SK-N-SH (cell line): ENCODE data around the gene EXOC5. TPM values are rescaled to one million over a fixed set of nuclear protein-coding genes. Genes with fewer than 3 reads are reported as not detected.
A peak's percentile ranks its signal among the peaks of the same experiment; 100 is the strongest.

Experiments
- CTCF ChIA-PET: fragments of 300-600, 350-600 bp; formaldehyde crosslinking; extraction: SDS; loops from one replicate; lab custom pipeline; 2021; lab: Yijun Ruan, JAX
- POLR2A ChIA-PET: fragments of 350-600 bp; sonication (Branson Sonifier 250); formaldehyde crosslinking; extraction: SDS; loops from one replicate; lab custom pipeline; 2020; ENCODE audit warnings: antibody characterized with exemption, inconsistent platforms; lab: Yijun Ruan, JAX
- DNase-seq: peaks from one replicate; pipeline ENCODE4 v3.0.0; 2012
- H2AFZ ChIP-seq: fragments of 200-600 bp; sonication (generic); 2 replicates; pipeline ENCODE4 v1.8.1; 2016; ENCODE audit warnings: antibody characterized with exemption, mild to moderate bottlenecking, low read depth
- H3F3A ChIP-seq: fragments of 200-600 bp; sonication (generic); replicated peaks from 2 replicates; pipeline ENCODE3; 2016; ENCODE audit warnings: antibody characterized with exemption, mild to moderate bottlenecking; ENCODE audit not compliant: insufficient read depth
- H3K27ac ChIP-seq, 2 experiments: fragments of 200-500 bp in 1 of 2; fragments of 200-600 bp in 1 of 2; sonication (Bioruptor generic) in 1 of 2; sonication (generic), shearing (Covaris generic) in 1 of 2; 2 replicates each; pipeline versions ENCODE4 v1.5.1 to v1.6.1; 2014 to 2016; ENCODE audit warnings: low read depth in 2 of 2, inconsistent platforms in 1 of 2, low read length in 1 of 2, mild to moderate bottlenecking in 1 of 2, mixed read lengths in 1 of 2
- H3K27me3 ChIP-seq: fragments of 200-600 bp; sonication (generic), shearing (Covaris generic); 2 replicates; pipeline ENCODE4 v1.6.1; 2016; ENCODE audit warnings: mixed run types; ENCODE audit not compliant: insufficient read depth
- H3K36me3 ChIP-seq, 2 experiments: fragments of 200-500 bp in 1 of 2; fragments of 200-600 bp in 1 of 2; sonication (Bioruptor generic) in 1 of 2; sonication (generic) in 1 of 2; replicated peaks in 1 of 2; 2 replicates each; pipeline versions ENCODE3 to v1.5.1; 2014 to 2016; ENCODE audit warnings: low read length in 1 of 2, mild to moderate bottlenecking in 1 of 2; ENCODE audit not compliant: insufficient read depth in 2 of 2, control insufficient read depth in 1 of 2
- H3K4me1 ChIP-seq, 2 experiments: fragments of 200-500 bp in 1 of 2; fragments of 200-600 bp in 1 of 2; sonication (Bioruptor generic) in 1 of 2; sonication (generic), shearing (Covaris generic) in 1 of 2; 2 replicates each; pipeline versions ENCODE4 v1.5.1 to v1.6.1; 2014 to 2016; ENCODE audit warnings: low read depth in 1 of 2, low read length in 1 of 2, mixed run types in 1 of 2; ENCODE audit not compliant: insufficient read depth in 2 of 2, control insufficient read depth in 1 of 2
- H3K4me2 ChIP-seq: fragments of 200-600 bp; sonication (generic), shearing (Covaris generic); 2 replicates; pipeline ENCODE4 v1.6.1; 2017; ENCODE audit warnings: mixed run types
- H3K4me3 ChIP-seq, 2 experiments: fragments of 200-500 bp in 1 of 2; fragments of 200-600 bp in 1 of 2; sonication (Bioruptor generic) in 1 of 2; sonication (generic), shearing (Covaris generic) in 1 of 2; 2 replicates each; pipeline versions ENCODE4 v1.5.1 to v1.8.1; 2014 to 2016; ENCODE audit warnings: low read depth in 2 of 2, inconsistent platforms in 1 of 2, low read length in 1 of 2, mild to moderate bottlenecking in 1 of 2, mixed read lengths in 1 of 2, moderate library complexity in 1 of 2
- H3K79me2 ChIP-seq: fragments of 200-600 bp; sonication (generic); 2 replicates; pipeline ENCODE4 v1.8.1; 2017; ENCODE audit warnings: mild to moderate bottlenecking; ENCODE audit not compliant: insufficient read depth
- H3K9ac ChIP-seq: fragments of 200-600 bp; sonication (generic); 2 replicates; pipeline ENCODE4 v1.6.1; 2017; ENCODE audit warnings: mixed run types
- H3K9me2 ChIP-seq: fragments of 200-600 bp; sonication (generic); 2 replicates; pipeline ENCODE4 v1.6.1; 2017; ENCODE audit warnings: mixed run types
- H3K9me3 ChIP-seq: fragments of 200-600 bp; sonication (generic); 2 replicates; pipeline ENCODE4 v1.6.1; 2017; ENCODE audit warnings: mixed run types, mild to moderate bottlenecking, moderate library complexity
- H4K20me1 ChIP-seq: fragments of 200-600 bp; sonication (generic); 2 replicates; pipeline ENCODE4 v1.6.1; 2017; ENCODE audit warnings: mild to moderate bottlenecking, mixed run types; ENCODE audit not compliant: insufficient read depth
- CHD2 ChIP-seq: fragments of 150-350 bp; IDR thresholded peaks from 2 replicates; pipeline ENCODE4 v1.6.1; 2018; ENCODE audit warnings: low read length; ENCODE audit not compliant: partially characterized antibody
- EP300 ChIP-seq, 2 experiments: IDR thresholded peaks; 2 replicates each; pipeline versions ENCODE4 v1.4.0 to v1.6.1; 2012; ENCODE audit warnings: borderline replicate concordance in 1 of 2, low read depth in 1 of 2, low read length in 1 of 2
- EZH2phosphoT487 ChIP-seq: fragments of 200-600 bp; sonication (generic); IDR thresholded peaks from 2 replicates; pipeline ENCODE4 v1.6.1; 2017; ENCODE audit warnings: low read depth, mixed run types, mild to moderate bottlenecking, antibody characterized with exemption, moderate library complexity, borderline replicate concordance
- FOXJ3 ChIP-seq: sonication (generic); formaldehyde crosslinking; IDR thresholded peaks from 2 replicates; pipeline ENCODE4 v1.5.1; 2020; ENCODE audit warnings: mild to moderate bottlenecking, missing genetic modification reagents
- FOXM1 ChIP-seq: IDR thresholded peaks from 2 replicates; pipeline ENCODE4 v1.4.0; 2012; ENCODE audit warnings: low read depth, mild to moderate bottlenecking
- GABPA ChIP-seq: IDR thresholded peaks from 2 replicates; pipeline ENCODE4 v1.4.0; 2012; ENCODE audit warnings: low read depth, mild to moderate bottlenecking
- JUND ChIP-seq: IDR thresholded peaks from 2 replicates; pipeline ENCODE4 v1.4.0; 2012
- MAX ChIP-seq: IDR thresholded peaks from 2 replicates; pipeline ENCODE4 v1.4.0; 2012; ENCODE audit warnings: low read depth
- MEF2A ChIP-seq: IDR thresholded peaks from 2 replicates; pipeline ENCODE4 v1.4.0; 2012; ENCODE audit warnings: low read depth, borderline replicate concordance
- MXI1 ChIP-seq: IDR thresholded peaks from 2 replicates; pipeline ENCODE4 v1.6.1; 2012; ENCODE audit warnings: mild to moderate bottlenecking, low read depth, low read length, improper control_type of control experiment
- NFIC ChIP-seq: IDR thresholded peaks from 2 replicates; pipeline ENCODE4 v1.4.0; 2012; ENCODE audit warnings: borderline replicate concordance
- RAD21 ChIP-seq: IDR thresholded peaks from 2 replicates; pipeline ENCODE4 v1.6.1; 2012; ENCODE audit warnings: mild to moderate bottlenecking, low read length
- RCOR1 ChIP-seq: fragments of 150-350 bp; IDR thresholded peaks from 2 replicates; pipeline ENCODE4 v1.6.1; 2017; ENCODE audit warnings: antibody characterized with exemption, low read length
- RFX5 ChIP-seq: IDR thresholded peaks from 2 replicates; pipeline ENCODE4 v1.6.1; 2012; ENCODE audit warnings: mild to moderate bottlenecking, improper control_type of control experiment, low read length
- RXRA ChIP-seq: IDR thresholded peaks from 2 replicates; pipeline ENCODE4 v1.4.0; 2012; ENCODE audit warnings: low read depth, mild to moderate bottlenecking, borderline replicate concordance
- SIN3A ChIP-seq: IDR thresholded peaks from 2 replicates; pipeline ENCODE4 v1.6.1; 2012; ENCODE audit warnings: low read depth, mild to moderate bottlenecking, low read length, moderate library complexity, borderline replicate concordance
- SMC3 ChIP-seq: IDR thresholded peaks from 2 replicates; pipeline ENCODE4 v1.6.1; 2012; ENCODE audit warnings: low read depth, low read length, improper control_type of control experiment
- TEAD4 ChIP-seq: IDR thresholded peaks from 2 replicates; pipeline ENCODE4 v1.4.0; 2012; ENCODE audit warnings: mild to moderate bottlenecking, borderline replicate concordance; ENCODE audit not compliant: insufficient read depth
- WGBS: methylation state at CpG from one replicate; pipeline ENCODE4 v1.1.6; 2017; ENCODE audit warnings: low lambda C conversion rate; 5-methylcytosine and 5-hydroxymethylcytosine counted together
- polyA plus RNA-seq, 3 experiments: library from polyadenylated mRNA; depleted of rRNA; stranded (reverse); fragments of >200 nt; gene quantifications; 2 replicates each; pipeline ENCODE4 v1.2.3, GENCODE V29; 2012
- TF ChIP-seq, protein P1 (sequence below): fragments of 150-350 bp; IDR thresholded peaks from 2 replicates; pipeline ENCODE4 v1.6.1; 2017; ENCODE audit warnings: antibody characterized with exemption, low read length, low read depth, borderline replicate concordance
- TF ChIP-seq, protein P2 (sequence below): fragments of 200-600 bp; sonication (generic); IDR thresholded peaks from 2 replicates; pipeline ENCODE4 v1.6.1; 2017; ENCODE audit warnings: antibody characterized with exemption, mild to moderate bottlenecking, moderate library complexity

Gene EXOC5
- polyA plus RNA-seq, 1 of the 3 experiments (the other 2 are of a cell fraction), result 10.5 TPM

DNA sequence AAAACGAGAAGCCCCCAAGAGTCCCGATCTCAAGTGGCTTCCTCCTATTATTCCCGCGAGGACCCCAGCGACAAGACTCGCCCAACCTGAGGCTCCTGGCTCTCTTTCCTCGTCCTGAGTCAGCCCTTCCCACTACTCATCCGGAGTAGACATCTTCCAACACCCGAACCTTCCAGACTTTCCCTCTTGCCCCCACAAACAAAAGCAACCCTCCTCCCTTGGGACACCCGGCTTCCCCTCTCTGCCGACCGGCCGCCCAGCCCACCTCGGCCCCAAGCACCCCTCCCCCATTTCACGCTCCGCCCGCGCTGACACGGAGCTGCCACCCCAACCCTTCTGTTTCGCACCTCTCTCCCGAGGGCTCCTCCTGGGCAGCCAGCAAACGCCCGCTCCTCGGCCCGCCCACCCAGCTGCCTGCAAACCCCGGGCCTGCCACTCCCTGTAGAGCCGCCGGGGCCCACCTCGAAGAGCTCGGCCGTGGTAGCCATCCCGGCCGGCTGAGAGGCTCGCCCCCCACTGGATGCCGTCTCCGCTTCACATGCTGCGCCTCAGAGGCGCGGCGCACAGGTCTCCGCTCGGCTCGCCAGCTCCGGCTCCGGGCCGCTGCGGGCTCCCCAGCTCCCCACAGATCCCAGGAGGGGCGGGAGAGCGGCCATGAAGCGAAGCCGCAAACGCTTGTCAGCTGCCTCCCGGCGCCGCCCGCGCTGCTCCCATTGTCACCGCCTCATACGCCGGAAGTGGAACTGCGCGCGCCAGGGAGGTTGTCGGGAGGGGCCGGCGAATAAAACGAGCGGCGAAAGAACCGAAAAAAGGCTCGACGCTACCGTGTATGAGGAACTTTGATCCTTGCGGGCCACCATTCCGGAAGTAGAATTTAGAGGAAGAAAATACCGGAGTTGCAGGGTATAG is at the start of gene EXOC5, which contains the start of gene AP5M1 (continued):
- TF ChIP-seq RXRA (no peak), RFX5 (no peak), RCOR1 (no peak), CHD2 (peak; percentile 35), MXI1 (peak; percentile 93), TEAD4 (no peak), SIN3A (peak; percentile 78; the same call in 1 of the 2 replicates), NFIC (no peak), EP300 (IDR thresholded peaks at IDR 0.05; ENCODE audit: borderline replicate concordance in 1 of 2, low read depth in 1 of 2, low read length in 1 of 2) (no peak), GABPA (peak; percentile 84), EZH2phosphoT487 (no peak), FOXM1 (0 out of 2 replicates have a peak, but pooled peaks have one; percentile 35), JUND (no peak), FOXJ3 (no peak), MEF2A (no peak), MAX (peak; percentile 86)
- TF ChIP-seq, protein P1, sequence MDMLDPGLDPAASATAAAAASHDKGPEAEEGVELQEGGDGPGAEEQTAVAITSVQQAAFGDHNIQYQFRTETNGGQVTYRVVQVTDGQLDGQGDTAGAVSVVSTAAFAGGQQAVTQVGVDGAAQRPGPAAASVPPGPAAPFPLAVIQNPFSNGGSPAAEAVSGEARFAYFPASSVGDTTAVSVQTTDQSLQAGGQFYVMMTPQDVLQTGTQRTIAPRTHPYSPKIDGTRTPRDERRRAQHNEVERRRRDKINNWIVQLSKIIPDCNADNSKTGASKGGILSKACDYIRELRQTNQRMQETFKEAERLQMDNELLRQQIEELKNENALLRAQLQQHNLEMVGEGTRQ, result no peak

DNA sequence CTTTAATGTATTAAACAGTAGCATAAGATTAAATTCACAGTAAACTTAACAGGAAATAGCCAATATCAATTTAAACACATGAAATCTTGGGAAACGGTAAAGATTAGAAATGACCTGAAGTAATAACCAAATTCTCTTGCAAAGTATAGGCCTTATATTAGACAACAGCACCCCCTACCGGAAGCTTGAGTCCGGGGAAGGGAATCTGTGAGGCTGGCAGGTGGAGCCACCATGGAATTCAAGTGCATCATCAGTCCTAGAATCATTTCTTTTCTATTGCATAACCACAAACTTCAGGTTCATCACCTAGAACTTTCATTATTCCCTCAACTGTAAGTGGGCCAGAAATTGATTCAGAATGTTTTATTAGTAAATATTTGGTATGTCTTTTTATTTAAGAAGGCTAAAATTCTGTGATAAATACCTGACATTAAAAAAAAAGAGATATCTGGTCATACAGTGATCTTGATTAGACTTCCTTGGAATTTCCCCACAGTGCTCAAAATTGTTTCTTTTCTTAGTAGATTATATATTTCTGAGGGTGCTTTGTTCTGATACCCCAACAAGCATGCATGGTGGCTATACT is 48.6 kb upstream of the EXOC5 start:
- no peak overlapping the region for H3K9ac ChIP-seq

More for the DNA sequence above, 48.6 kb upstream of the EXOC5 start:
- 2% methylated on average over 3 of the region's 3 CpGs for WGBS
- Histone ChIP-seq H3K27me3 (peaks cover 23% of the 10 kb centered on the region; the same call in 1 of the 2 replicates), H2AFZ (no peak overlapping the region), H3K9me3 (no peaks in the 10 kb centered on the region), H3F3A (no peaks in the 10 kb centered on the region), H3K36me3 (no peaks in the 10 kb centered on the region), H3K9me2 (no peaks in the 10 kb centered on the region), H3K27ac (no peak overlapping the region)
- DNase-seq, result peak; percentile 65
- POLR2A ChIA-PET, result interaction anchor here (0.6 kb wide), 1 partner anchor 1607 kb away, joined by 3 read pairs; no protein-coding TSS in a partner anchor
- TF ChIP-seq EZH2phosphoT487 (no peak), RCOR1 (0 out of 2 replicates have a peak, but pooled peaks have one; percentile 10), RAD21 (peak; percentile 88), SMC3 (peak; percentile 58), RXRA (no peak)
- TF ChIP-seq, protein P2, sequence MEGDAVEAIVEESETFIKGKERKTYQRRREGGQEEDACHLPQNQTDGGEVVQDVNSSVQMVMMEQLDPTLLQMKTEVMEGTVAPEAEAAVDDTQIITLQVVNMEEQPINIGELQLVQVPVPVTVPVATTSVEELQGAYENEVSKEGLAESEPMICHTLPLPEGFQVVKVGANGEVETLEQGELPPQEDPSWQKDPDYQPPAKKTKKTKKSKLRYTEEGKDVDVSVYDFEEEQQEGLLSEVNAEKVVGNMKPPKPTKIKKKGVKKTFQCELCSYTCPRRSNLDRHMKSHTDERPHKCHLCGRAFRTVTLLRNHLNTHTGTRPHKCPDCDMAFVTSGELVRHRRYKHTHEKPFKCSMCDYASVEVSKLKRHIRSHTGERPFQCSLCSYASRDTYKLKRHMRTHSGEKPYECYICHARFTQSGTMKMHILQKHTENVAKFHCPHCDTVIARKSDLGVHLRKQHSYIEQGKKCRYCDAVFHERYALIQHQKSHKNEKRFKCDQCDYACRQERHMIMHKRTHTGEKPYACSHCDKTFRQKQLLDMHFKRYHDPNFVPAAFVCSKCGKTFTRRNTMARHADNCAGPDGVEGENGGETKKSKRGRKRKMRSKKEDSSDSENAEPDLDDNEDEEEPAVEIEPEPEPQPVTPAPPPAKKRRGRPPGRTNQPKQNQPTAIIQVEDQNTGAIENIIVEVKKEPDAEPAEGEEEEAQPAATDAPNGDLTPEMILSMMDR, result peak; percentile 91
- TF ChIP-seq, all 33 proteins: peak for 4
- no peak overlapping the region for H3K4me2 ChIP-seq
- H4K20me1 ChIP-seq, result no peaks in the 10 kb centered on the region
- H3K79me2 ChIP-seq, result no peaks in the 10 kb centered on the region
- no peak overlapping the region for H3K4me3 ChIP-seq
- H3K4me1 ChIP-seq, result no peaks in the 10 kb centered on the region
- CTCF ChIA-PET, result interaction anchor here (0.5 to 3.1 kb wide), 21 partner anchors 8 to 942 kb away, joined by 3 to 31 read pairs (median 4); no protein-coding TSS in a partner anchor
